ENCODE results near the gene ZNF185.

ZNF185 gene

GRCh38 chrX:152917656-152918579, 20.1 kb downstream of the ZNF185 start:
- DNase-seq (ENCODE audit: low read depth) = no peak

- DNase-seq (ENCODE audit: low read depth) = no peak
Observed at GRCh38 chrX:152918707-152919106, 20.8 kb downstream of the ZNF185 start.

- no peak for DNase-seq (ENCODE audit: low read depth)
Observed at GRCh38 chrX:152923599-152923998, 25.7 kb downstream of the ZNF185 start.

DNA sequence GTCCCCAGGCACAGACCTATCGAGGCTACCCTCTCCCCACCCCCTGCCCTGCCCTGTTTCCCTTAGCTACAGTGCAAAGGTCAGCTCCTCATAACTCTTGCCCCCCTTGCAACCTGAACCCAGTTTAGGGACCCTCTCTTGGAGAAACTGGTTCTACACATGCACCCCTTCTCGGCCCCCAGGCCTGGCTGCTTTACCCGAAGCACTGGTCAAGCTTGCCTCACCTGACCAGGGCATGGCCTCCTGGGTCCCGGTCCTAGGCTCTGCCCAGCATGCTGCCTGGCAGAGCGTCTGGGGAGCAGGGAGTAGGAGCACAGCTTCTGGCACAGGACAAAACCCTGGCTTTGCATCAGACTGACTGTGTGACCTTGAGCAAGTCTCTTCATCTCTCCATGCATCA, 28.0 kb downstream of the ZNF185 start:
- DNase-seq (ENCODE audit: low read depth) = no peak

- DNase-seq (ENCODE audit: low read depth) = peak; percentile 71
Observed at GRCh38 chrX:152926279-152926678, 28.4 kb downstream of the ZNF185 start.

GRCh38 chrX:152926923-152927322, 29.1 kb downstream of the ZNF185 start:
- DNase-seq (ENCODE audit: low read depth) = no peak

GRCh38 chrX:152927858-152928760, 30.2 kb downstream of the ZNF185 start:
- no peak for DNase-seq (ENCODE audit: low read depth)

DNA sequence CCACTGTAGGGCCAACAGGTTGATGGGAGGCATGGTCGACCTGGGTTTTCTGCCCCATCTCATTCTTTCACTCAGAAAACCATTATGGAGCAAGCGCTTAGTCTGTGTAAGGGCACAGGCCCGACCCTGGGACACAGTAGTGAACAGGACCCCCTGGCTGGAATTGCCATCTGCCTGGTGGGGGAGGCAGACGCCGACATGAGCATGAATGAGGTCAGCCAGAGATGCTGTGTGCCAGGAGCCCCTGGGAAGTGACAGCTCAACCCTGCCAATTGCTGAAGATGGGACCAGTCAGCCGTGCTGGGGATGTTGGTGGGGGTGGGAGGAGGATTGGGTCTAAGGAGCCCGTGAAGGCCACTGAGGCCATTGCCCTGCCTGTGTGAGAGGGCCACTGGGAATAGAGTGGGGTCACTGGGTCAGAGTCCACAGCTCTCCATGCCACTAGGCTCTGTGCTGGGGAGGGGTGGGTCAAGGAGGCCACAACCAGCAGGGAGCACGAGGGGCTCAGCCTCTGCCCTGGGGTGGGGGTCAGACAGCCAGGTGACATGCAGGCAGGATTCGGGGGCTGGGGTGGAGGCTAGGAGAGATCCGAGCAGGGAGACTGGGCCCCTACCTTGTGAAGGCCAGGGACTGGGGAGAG, 31.0 kb downstream of the ZNF185 start:
- no peak for DNase-seq (ENCODE audit: low read depth)

DNA sequence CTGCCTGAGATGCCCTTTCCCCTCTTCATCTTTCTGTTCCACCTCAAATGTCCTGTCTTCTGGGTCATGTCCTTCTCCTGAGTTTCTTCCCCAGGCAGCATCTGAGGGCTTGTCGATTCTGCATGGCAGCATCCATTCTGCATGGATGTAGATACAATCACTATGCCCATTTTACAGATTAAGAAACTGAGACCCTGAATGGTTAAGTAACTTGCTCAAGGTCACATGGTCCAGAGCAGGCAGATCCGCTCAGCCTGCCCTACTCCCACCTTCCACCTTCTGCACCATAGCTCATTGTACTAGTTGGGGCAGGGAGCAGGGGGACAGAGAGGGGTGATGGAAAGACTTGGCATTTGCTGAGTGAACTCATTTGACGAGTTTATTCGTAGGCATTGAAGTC, 32.0 kb downstream of the ZNF185 start:
- no peak for DNase-seq (ENCODE audit: low read depth)

DNA sequence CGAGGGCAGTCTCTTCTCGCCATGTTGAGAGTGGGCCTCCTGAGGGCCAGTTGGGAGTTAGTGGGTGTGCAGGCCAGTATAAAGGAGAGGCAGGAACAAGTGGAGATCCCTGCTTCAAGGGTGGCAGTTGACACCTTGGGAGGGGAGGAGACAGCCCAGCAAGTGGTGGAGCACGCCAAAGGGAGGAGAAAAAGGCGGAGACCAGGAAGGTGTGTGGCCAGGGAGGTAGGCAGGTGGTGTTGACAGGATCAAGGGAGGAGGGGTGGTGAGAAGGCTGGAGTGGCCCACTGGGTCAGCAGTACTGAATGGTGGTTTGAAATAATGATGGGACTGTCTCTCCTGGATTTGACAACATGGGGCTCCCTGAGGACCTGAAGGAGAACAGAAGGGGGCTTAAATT, 32.6 kb downstream of the ZNF185 start:
- no peak for DNase-seq (ENCODE audit: low read depth)

DNA sequence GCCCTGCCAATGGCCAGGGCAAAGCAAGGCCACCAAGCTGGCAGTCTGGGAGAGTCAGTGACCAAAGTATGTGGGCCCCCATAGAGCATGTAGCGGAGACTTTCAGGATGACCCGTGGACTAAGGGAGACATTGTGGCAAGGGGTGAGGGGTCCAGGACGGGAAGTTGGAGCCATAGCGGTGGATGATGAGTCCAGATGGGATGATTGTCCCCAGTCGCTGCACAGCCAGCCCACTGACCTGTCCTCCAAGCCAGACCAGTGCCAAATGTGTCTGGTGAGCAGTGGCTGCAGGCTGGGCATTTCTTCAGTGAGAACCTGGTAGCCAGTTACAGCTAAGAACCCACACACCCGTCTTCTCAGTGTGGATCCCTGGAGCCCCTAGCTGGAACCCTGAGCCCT, 34.3 kb downstream of the ZNF185 start:
- no peak for DNase-seq (ENCODE audit: low read depth)

GRCh38 chrX:152932598-152933175, 34.8 kb downstream of the ZNF185 start:
- no peak for DNase-seq (ENCODE audit: low read depth)

DNA sequence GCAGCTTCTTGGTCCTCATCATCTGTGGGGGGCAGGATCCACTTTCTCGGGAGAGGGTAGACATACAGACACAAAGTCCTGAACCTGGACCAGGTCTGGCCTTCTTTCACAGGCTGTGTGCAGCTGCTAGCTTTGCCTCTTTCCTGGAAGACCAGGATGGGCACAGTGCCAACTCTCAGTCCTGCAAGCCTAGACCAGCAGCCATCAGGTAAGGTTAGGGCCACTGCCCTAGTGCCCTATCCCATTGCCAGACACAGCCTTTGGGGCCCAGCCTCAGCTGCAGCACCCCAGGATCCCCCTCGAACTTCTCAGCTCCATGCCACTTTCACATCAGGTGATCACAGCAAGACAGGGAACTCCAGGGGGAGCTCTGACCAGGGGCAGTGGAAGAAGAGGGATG, 38.4 kb downstream of the ZNF185 start:
- DNase-seq (ENCODE audit: low read depth) = no peak

GRCh38 chrX:152937236-152937635, 39.4 kb downstream of the ZNF185 start:
- no peak for DNase-seq (ENCODE audit: low read depth)

GRCh38 chrX:152941328-152942076, 43.6 kb downstream of the ZNF185 start:
- peak; percentile 92 for DNase-seq (ENCODE audit: low read depth)

- no peak for DNase-seq (ENCODE audit: low read depth)
Observed at GRCh38 chrX:152942077-152942442, 44.2 kb downstream of the ZNF185 start.

GRCh38 chrX:152943826-152944225, 46.0 kb downstream of the ZNF185 start:
- no peak for DNase-seq (ENCODE audit: low read depth)

DNA sequence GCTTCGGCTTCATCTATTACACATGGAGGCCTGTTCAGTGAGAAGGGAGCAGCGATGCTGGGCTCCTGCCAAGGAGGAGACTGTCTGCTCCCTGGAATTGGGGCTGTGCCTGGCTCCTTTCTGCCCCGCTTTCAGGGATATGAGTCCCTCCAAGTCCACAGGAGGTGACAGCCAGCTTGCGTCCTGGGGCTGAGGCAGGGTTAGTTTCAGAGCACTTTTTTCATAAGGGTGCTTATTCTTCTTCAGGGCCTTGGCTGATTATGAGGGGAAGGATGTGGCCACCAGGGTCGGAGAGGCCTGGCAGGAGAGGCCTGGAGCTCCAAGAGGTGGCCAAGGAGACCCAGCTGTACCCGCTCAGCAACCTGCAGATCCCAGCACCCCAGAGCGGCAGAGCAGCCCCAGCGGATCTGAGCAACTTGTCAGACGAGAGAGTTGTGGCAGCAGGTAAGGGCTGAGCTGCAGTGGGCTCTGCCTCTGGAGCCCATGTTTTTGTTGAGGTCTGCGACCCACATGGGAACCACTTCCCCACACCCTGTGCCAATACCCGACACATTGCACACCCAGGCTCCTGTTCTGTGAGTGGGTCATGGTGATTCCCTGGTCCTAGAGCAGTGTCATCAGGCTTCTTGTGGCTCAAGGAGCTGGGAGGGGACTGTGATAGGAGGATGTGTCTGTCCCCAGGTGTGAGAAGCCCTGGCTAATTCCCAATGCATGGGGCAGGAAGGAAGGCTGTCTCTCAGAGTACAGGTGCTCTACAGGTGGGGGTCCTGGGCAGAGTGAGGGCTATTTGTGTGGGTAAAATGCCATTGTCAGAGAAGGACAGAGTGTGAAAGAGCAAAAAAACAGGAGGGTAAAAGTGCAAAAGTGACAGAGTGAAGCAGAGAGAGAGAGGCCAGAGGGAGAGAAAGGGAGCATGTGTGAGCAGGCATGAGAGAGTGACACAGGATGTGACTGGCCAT, 47.4 kb downstream of the ZNF185 start:
- DNase-seq (ENCODE audit: low read depth) = no peak

DNA sequence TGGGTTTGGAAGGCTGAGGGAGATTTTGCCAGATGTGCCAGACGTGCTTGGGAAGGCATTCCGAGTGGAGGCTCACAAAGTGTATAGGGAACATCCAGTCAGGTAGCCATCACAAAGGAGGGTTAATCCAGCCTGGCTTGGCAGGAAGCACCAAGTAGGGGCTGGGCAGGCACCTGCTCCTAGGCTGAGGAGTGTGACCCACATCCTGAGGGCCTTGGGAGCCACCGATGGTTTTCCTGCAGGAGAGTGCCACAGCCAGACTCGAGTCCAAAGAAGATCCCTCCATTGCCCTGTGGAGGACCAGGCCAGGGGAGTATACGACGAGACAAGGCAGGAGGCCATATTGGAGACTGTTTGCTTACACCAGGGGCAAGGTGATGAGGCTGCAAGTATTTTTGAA, 48.8 kb downstream of the ZNF185 start:
- no peak for DNase-seq (ENCODE audit: low read depth)

Measured in EH (cell line).